A673 (cell line): ENCODE data around the gene TMOD1.

ENCODE experiments used
- EZH2 ChIP-seq: fragments of 200-600 bp; sonication (generic); IDR thresholded peaks from 2 replicates; pipeline ENCODE4 v1.6.1; 2017; ENCODE audit warnings: borderline replicate concordance, low read depth, mild to moderate bottlenecking, mixed read lengths, antibody characterized with exemption, low read length; ENCODE audit not compliant: poor library complexity, severe bottlenecking
- TF ChIP-seq, protein P1 (sequence below): fragments of 300-800, 200-600 bp; sonication (generic); conservative IDR thresholded peaks from 2 replicates; pipeline ENCODE4 v1.5.1; 2017; ENCODE audit warnings: low read depth, mild to moderate bottlenecking, antibody characterized with exemption, low read length, moderate library complexity, mixed read lengths

DNA sequence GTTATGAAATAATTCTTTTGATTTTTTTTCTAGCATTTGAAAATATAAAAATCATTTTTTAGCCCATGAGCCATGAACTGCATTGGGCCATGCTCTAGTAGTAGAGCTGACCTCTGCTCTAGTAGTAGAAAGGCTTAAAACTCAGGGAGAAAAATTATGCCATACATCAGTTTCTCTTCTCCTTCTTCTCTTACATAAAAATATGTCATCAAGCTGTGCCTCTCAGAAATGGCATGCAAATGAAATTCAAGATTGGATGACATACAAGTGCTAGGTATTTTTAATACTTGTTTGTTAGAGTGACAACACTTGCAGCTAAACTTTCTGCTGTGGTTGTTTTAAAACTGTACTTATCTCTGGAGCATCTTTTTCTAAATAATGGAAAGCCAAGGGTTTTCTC is 42.1 kb upstream of the TMOD1 start:
- TF ChIP-seq, protein P1, sequence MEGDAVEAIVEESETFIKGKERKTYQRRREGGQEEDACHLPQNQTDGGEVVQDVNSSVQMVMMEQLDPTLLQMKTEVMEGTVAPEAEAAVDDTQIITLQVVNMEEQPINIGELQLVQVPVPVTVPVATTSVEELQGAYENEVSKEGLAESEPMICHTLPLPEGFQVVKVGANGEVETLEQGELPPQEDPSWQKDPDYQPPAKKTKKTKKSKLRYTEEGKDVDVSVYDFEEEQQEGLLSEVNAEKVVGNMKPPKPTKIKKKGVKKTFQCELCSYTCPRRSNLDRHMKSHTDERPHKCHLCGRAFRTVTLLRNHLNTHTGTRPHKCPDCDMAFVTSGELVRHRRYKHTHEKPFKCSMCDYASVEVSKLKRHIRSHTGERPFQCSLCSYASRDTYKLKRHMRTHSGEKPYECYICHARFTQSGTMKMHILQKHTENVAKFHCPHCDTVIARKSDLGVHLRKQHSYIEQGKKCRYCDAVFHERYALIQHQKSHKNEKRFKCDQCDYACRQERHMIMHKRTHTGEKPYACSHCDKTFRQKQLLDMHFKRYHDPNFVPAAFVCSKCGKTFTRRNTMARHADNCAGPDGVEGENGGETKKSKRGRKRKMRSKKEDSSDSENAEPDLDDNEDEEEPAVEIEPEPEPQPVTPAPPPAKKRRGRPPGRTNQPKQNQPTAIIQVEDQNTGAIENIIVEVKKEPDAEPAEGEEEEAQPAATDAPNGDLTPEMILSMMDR = no peak
- no peak for TF ChIP-seq EZH2
